ENCODE data around the gene SLC24A3.

Gene SLC24A3

GRCh38 chr20:19552221-19553180 is 340.1 kb downstream of the SLC24A3 start:
- TF ChIP-seq SNAI2 (CRISPR knock-in tag; IDR thresholded peaks at IDR 0.05): no peak
- peak; percentile 65 for ATAC-seq

- no peak for ATAC-seq
- TF ChIP-seq, protein P1, sequence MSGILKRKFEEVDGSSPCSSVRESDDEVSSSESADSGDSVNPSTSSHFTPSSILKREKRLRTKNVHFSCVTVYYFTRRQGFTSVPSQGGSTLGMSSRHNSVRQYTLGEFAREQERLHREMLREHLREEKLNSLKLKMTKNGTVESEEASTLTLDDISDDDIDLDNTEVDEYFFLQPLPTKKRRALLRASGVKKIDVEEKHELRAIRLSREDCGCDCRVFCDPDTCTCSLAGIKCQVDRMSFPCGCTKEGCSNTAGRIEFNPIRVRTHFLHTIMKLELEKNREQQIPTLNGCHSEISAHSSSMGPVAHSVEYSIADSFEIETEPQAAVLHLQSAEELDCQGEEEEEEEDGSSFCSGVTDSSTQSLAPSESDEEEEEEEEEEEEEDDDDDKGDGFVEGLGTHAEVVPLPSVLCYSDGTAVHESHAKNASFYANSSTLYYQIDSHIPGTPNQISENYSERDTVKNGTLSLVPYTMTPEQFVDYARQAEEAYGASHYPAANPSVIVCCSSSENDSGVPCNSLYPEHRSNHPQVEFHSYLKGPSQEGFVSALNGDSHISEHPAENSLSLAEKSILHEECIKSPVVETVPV (CRISPR knock-in tag; IDR thresholded peaks at IDR 0.05): no peak
- no peak for TF ChIP-seq SNAI2 (CRISPR knock-in tag; IDR thresholded peaks at IDR 0.05)
- no peak for TF ChIP-seq ZFP3 (CRISPR knock-in tag; IDR thresholded peaks at IDR 0.05)
- TF ChIP-seq, protein P2, sequence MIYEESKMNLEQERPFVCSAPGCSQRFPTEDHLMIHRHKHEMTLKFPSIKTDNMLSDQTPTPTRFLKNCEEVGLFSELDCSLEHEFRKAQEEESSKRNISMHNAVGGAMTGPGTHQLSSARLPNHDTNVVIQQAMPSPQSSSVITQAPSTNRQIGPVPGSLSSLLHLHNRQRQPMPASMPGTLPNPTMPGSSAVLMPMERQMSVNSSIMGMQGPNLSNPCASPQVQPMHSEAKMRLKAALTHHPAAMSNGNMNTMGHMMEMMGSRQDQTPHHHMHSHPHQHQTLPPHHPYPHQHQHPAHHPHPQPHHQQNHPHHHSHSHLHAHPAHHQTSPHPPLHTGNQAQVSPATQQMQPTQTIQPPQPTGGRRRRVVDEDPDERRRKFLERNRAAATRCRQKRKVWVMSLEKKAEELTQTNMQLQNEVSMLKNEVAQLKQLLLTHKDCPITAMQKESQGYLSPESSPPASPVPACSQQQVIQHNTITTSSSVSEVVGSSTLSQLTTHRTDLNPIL (CRISPR knock-in tag; IDR thresholded peaks at IDR 0.05; ENCODE audit: low read depth): no peak
- TF ChIP-seq ZNF565 (CRISPR knock-in tag; conservative IDR thresholded peaks at IDR 0.05; ENCODE audit: low read depth): no peak
- TF ChIP-seq ZC3H10 (CRISPR knock-in tag; IDR thresholded peaks at IDR 0.05): no peak
- TF ChIP-seq, protein P3, sequence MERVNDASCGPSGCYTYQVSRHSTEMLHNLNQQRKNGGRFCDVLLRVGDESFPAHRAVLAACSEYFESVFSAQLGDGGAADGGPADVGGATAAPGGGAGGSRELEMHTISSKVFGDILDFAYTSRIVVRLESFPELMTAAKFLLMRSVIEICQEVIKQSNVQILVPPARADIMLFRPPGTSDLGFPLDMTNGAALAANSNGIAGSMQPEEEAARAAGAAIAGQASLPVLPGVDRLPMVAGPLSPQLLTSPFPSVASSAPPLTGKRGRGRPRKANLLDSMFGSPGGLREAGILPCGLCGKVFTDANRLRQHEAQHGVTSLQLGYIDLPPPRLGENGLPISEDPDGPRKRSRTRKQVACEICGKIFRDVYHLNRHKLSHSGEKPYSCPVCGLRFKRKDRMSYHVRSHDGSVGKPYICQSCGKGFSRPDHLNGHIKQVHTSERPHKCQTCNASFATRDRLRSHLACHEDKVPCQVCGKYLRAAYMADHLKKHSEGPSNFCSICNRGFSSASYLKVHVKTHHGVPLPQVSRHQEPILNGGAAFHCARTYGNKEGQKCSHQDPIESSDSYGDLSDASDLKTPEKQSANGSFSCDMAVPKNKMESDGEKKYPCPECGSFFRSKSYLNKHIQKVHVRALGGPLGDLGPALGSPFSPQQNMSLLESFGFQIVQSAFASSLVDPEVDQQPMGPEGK (CRISPR knock-in tag; IDR thresholded peaks at IDR 0.05; ENCODE audit: borderline replicate concordance): no peak
- no peak for TF ChIP-seq BACH2 (CRISPR knock-in tag; IDR thresholded peaks at IDR 0.05; ENCODE audit: borderline replicate concordance)
- no peak for TF ChIP-seq TCF4 (CRISPR knock-in tag; IDR thresholded peaks at IDR 0.05; ENCODE audit: borderline replicate concordance)
- no peak for TF ChIP-seq ESRRG (CRISPR knock-in tag; IDR thresholded peaks at IDR 0.05)
- TF ChIP-seq TOX (CRISPR knock-in tag; IDR thresholded peaks at IDR 0.05; ENCODE audit: borderline replicate concordance): no peak
- TF ChIP-seq, protein P4, sequence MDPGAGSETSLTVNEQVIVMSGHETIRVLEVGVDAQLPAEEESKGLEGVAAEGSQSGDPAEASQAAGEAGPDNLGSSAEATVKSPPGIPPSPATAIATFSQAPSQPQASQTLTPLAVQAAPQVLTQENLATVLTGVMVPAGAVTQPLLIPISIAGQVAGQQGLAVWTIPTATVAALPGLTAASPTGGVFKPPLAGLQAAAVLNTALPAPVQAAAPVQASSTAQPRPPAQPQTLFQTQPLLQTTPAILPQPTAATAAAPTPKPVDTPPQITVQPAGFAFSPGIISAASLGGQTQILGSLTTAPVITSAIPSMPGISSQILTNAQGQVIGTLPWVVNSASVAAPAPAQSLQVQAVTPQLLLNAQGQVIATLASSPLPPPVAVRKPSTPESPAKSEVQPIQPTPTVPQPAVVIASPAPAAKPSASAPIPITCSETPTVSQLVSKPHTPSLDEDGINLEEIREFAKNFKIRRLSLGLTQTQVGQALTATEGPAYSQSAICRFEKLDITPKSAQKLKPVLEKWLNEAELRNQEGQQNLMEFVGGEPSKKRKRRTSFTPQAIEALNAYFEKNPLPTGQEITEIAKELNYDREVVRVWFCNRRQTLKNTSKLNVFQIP (CRISPR knock-in tag; IDR thresholded peaks at IDR 0.05; ENCODE audit: borderline replicate concordance, low read depth): no peak
- TF ChIP-seq PPARA (CRISPR knock-in tag; IDR thresholded peaks at IDR 0.05; ENCODE audit: borderline replicate concordance): no peak
- TF ChIP-seq ISL1 (CRISPR knock-in tag; IDR thresholded peaks at IDR 0.05): no peak
- TF ChIP-seq ZNF8 (CRISPR knock-in tag; IDR thresholded peaks at IDR 0.05): no peak
- no peak for TF ChIP-seq OSR1 (CRISPR knock-in tag; IDR thresholded peaks at IDR 0.05)
- no peak for TF ChIP-seq CSDC2 (CRISPR knock-in tag; IDR thresholded peaks at IDR 0.05)
These were observed 342.2 kb downstream of the SLC24A3 start for GRCh38 chr20:19554666-19555065.

- ATAC-seq: no peak
- TF ChIP-seq, protein P3 (CRISPR knock-in tag; IDR thresholded peaks at IDR 0.05; ENCODE audit: borderline replicate concordance): no peak
- TF ChIP-seq GLIS3 (CRISPR knock-in tag; IDR thresholded peaks at IDR 0.05): no peak
- no peak for TF ChIP-seq ZFP3 (CRISPR knock-in tag; IDR thresholded peaks at IDR 0.05)
- TF ChIP-seq, protein P5, sequence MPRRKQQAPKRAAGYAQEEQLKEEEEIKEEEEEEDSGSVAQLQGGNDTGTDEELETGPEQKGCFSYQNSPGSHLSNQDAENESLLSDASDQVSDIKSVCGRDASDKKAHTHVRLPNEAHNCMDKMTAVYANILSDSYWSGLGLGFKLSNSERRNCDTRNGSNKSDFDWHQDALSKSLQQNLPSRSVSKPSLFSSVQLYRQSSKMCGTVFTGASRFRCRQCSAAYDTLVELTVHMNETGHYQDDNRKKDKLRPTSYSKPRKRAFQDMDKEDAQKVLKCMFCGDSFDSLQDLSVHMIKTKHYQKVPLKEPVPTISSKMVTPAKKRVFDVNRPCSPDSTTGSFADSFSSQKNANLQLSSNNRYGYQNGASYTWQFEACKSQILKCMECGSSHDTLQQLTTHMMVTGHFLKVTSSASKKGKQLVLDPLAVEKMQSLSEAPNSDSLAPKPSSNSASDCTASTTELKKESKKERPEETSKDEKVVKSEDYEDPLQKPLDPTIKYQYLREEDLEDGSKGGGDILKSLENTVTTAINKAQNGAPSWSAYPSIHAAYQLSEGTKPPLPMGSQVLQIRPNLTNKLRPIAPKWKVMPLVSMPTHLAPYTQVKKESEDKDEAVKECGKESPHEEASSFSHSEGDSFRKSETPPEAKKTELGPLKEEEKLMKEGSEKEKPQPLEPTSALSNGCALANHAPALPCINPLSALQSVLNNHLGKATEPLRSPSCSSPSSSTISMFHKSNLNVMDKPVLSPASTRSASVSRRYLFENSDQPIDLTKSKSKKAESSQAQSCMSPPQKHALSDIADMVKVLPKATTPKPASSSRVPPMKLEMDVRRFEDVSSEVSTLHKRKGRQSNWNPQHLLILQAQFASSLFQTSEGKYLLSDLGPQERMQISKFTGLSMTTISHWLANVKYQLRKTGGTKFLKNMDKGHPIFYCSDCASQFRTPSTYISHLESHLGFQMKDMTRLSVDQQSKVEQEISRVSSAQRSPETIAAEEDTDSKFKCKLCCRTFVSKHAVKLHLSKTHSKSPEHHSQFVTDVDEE (CRISPR knock-in tag; IDR thresholded peaks at IDR 0.05): no peak
- TF ChIP-seq ISL1 (CRISPR knock-in tag; IDR thresholded peaks at IDR 0.05): no peak
- TF ChIP-seq ZNF8 (CRISPR knock-in tag; IDR thresholded peaks at IDR 0.05): no peak
- TF ChIP-seq TOX (CRISPR knock-in tag; IDR thresholded peaks at IDR 0.05; ENCODE audit: borderline replicate concordance): no peak
- TF ChIP-seq, protein P4 (CRISPR knock-in tag; IDR thresholded peaks at IDR 0.05; ENCODE audit: borderline replicate concordance, low read depth): no peak
- no peak for TF ChIP-seq OSR1 (CRISPR knock-in tag; IDR thresholded peaks at IDR 0.05)
- TF ChIP-seq CSDC2 (CRISPR knock-in tag; IDR thresholded peaks at IDR 0.05): no peak
- no peak for TF ChIP-seq TCF4 (CRISPR knock-in tag; IDR thresholded peaks at IDR 0.05; ENCODE audit: borderline replicate concordance)
- TF ChIP-seq BACH2 (CRISPR knock-in tag; IDR thresholded peaks at IDR 0.05; ENCODE audit: borderline replicate concordance): no peak
These were observed 343.3 kb downstream of the SLC24A3 start for GRCh38 chr20:19555726-19556125.
